Left ventricle myocardium inferior (tissue), 1 donor: ENCODE measurements around the gene FBXW4. TPM values are rescaled to one million over a fixed set of nuclear protein-coding genes. Genes with fewer than 3 reads are reported as not detected.

ENCODE experiments used
- DNase-seq: peaks from one replicate; pipeline ENCODE4 v3.0.0-alpha.2; 2020
- H3K27ac ChIP-seq: fragments of 200-600 bp; replicated peaks from 2 replicates; pipeline ENCODE4 v1.8.0; 2021
- H3K27me3 ChIP-seq: fragments of 200-600 bp; 2 replicates; pipeline ENCODE4 v1.8.0; 2021; ENCODE audit warnings: low read depth
- H3K36me3 ChIP-seq: fragments of 200-600 bp; 2 replicates; pipeline ENCODE4 v1.8.0; 2021
- H3K4me1 ChIP-seq: fragments of 200-600 bp; 2 replicates; pipeline ENCODE4 v1.8.0; 2021
- H3K4me3 ChIP-seq: fragments of 200-600 bp; 2 replicates; pipeline ENCODE4 v1.8.0; 2021; ENCODE audit warnings: mild to moderate bottlenecking, moderate library complexity
- H3K9me3 ChIP-seq: fragments of 200-600 bp; replicated peaks from 2 replicates; pipeline ENCODE4 v1.8.0; 2021
- intact Hi-C: fragments of 100-400 bp; cut with micrococcal nuclease; formaldehyde crosslinking; loops from one replicate; pipeline ENCODE4 v1.11.0; 2022
- total RNA-seq: library from RNA; stranded (reverse); fragmentation: NEBNext Ultra II Directional; extraction: Animal tissue kit (Norgen Biotek cat#: 25700); gene quantifications from one replicate; pipeline ENCODE4 v1.2.1, GENCODE V29; 2021
- TF ChIP-seq, protein P1 (sequence below): fragments of 200-600 bp; IDR thresholded peaks from 2 replicates; pipeline ENCODE4 v1.8.0; 2021; ENCODE audit warnings: antibody characterized with exemption, mild to moderate bottlenecking, borderline replicate concordance
- donor health status: DM: no; HTN: yes; CAD: no; lungs with severe emphysema.

Gene FBXW4
- total RNA-seq, 1 donor from 2014 or later = 99.1 TPM

DNA sequence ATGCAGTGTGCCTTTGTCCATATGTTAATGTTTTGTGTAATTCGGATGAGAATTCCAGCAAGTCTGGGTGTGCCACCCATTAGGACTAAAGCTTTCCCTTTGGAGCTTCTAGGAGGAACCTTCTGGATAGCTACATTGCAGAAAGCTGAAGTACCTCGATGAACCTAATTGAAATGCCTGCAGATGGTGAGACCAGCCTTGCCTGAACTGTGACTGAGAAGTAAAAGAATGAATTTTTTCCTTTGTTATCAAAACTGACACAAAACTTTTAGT lies 31.1 kb upstream of the FBXW4 start:
- no peak overlapping the region for H3K27ac ChIP-seq
- no peaks in the 10 kb centered on the region for H3K36me3 ChIP-seq
- no peaks in the 10 kb centered on the region for H3K9me3 ChIP-seq
- H3K4me3 ChIP-seq = no peak overlapping the region
- intact Hi-C loops = no loop called here
- TF ChIP-seq, protein P1, sequence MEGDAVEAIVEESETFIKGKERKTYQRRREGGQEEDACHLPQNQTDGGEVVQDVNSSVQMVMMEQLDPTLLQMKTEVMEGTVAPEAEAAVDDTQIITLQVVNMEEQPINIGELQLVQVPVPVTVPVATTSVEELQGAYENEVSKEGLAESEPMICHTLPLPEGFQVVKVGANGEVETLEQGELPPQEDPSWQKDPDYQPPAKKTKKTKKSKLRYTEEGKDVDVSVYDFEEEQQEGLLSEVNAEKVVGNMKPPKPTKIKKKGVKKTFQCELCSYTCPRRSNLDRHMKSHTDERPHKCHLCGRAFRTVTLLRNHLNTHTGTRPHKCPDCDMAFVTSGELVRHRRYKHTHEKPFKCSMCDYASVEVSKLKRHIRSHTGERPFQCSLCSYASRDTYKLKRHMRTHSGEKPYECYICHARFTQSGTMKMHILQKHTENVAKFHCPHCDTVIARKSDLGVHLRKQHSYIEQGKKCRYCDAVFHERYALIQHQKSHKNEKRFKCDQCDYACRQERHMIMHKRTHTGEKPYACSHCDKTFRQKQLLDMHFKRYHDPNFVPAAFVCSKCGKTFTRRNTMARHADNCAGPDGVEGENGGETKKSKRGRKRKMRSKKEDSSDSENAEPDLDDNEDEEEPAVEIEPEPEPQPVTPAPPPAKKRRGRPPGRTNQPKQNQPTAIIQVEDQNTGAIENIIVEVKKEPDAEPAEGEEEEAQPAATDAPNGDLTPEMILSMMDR = no peak
- DNase-seq = no peak
- H3K27me3 ChIP-seq = peaks cover 37% of the 10 kb centered on the region
- no peaks in the 10 kb centered on the region for H3K4me1 ChIP-seq

DNA sequence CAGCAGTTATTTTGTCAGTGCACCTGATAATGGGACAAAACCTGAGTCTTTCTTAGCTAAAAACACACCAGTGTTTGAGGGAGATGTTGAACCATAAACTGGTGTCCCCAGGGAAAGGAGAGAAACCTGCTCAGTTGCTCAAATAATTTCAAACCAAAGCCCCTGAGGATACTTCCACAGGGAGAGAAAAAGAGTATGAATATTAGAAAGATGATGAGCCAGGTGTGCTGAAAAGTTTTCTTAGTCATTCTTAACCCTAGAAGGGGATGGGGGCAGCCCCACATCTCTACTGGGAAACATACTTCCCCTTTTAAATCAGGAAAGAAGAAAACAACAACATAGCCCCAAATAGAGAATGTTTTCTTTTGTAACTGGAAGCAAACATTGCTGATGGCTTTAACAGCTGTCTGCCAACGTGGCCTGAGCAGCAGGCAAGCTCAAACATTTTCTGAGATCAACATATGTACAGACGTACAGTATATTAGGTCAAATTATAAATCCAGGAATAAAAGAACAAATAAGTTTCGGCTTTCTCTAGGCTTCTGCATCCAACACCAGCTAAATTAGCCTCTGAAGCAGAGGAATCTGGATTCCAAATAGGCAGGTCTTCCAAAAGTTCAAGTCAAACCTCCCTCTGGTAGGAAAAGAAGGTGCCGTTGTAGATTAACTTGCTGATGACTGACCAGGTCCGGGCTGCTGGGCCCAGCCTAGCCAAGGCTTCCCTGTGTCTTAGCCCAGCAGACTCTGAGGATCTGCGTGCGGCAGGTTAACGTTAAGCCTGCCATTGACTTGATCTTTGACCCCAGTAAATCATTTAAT lies 30.5 kb upstream of the FBXW4 start:
- Histone ChIP-seq H3K4me3 (no peak overlapping the region), H3K27ac (no peak overlapping the region), H3K9me3 (no peaks in the 10 kb centered on the region), H3K36me3 (no peaks in the 10 kb centered on the region), H3K27me3 (peaks cover 42% of the 10 kb centered on the region), H3K4me1 (no peaks in the 10 kb centered on the region)
- intact Hi-C loops = no loop called here
- TF ChIP-seq, protein P1 = no peak
- DNase-seq = no peak

DNA sequence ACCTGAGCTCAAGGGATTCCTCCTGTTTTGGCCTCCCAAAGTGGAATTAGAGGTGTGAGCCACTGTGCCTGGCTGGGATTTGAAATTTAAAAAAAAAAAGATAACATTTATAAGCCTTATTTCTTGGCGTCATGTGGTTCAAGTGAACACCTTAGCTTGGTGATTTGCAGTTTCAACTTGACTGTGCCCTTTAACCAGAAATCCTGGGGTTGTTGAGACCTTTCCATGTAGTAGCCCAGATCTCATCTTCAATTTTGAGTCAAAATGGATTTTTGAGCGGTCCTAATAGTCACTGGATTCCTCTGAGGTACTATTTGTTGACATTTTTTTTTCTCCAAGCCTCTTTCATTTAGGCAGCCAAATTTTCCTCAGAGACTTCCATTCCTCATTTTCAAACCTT lies 29.5 kb upstream of the FBXW4 start:
- no peak overlapping the region for H3K4me3 ChIP-seq
- TF ChIP-seq, protein P1 = no peak
- no peak overlapping the region for H3K27ac ChIP-seq
- intact Hi-C loops = no loop called here
- DNase-seq = no peak
- no peaks in the 10 kb centered on the region for H3K4me1 ChIP-seq
- H3K9me3 ChIP-seq = no peaks in the 10 kb centered on the region
- peaks cover 48% of the 10 kb centered on the region for H3K27me3 ChIP-seq
- H3K36me3 ChIP-seq = no peaks in the 10 kb centered on the region

DNA sequence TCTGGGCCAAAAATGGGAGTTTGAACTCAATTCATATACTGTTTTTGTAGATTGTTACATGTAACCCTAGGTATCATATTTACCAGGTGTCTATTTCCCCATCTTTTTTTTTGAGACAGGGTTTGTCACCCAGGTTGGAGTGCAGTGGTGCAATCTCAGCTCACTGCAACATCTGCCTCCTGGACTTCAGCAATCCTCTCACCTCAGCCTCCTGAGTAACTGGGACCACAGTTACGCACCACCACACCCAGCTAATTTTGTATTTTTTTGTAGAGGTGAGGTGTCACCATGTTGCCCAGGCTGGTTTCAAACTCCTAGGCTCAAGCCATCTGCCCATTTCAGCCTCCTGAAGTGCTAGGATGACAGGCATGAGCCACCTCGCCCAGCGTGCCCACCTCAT lies 28.2 kb upstream of the FBXW4 start:
- no peak for DNase-seq
- Histone ChIP-seq H3K4me3 (no peak overlapping the region), H3K27me3 (peaks cover 49% of the 10 kb centered on the region), H3K9me3 (no peaks in the 10 kb centered on the region), H3K36me3 (no peaks in the 10 kb centered on the region), H3K27ac (no peak overlapping the region), H3K4me1 (no peaks in the 10 kb centered on the region)
- TF ChIP-seq, protein P1 = no peak
- intact Hi-C loops = no loop called here

DNA sequence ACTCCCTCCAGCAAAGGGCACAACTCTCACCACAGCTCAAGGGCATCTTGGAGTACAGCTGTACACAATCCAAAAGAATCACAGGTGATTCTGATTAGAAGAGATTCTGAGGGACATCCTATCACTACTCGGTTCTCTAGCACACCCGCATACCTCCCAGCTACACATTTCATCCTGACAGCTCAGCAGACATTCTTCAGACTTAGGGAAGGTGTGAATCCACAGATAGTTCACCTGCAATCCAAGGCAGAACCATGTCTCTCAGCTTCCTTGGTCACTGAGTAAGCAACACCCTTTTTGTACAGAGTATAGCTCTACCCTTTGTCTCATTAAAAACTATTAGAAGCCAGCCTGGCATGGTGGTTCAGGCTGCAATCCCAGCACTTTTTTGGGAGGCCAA lies 26.8 kb upstream of the FBXW4 start:
- Histone ChIP-seq H3K4me1 (no peaks in the 10 kb centered on the region), H3K27ac (no peak overlapping the region), H3K4me3 (no peak overlapping the region), H3K36me3 (no peaks in the 10 kb centered on the region), H3K27me3 (peaks cover 53% of the 10 kb centered on the region), H3K9me3 (no peaks in the 10 kb centered on the region)
- DNase-seq = no peak
- intact Hi-C loops = no loop called here
- TF ChIP-seq, protein P1 = no peak
